Right lobe of liver (tissue), 4 donors: Measurements from ENCODE around the gene MACF1.

Experiments used
- POLR2A ChIP-seq: fragments of 450-650 bp; IDR thresholded peaks from one replicate; pipeline ENCODE4 v1.6.1; 2017; ENCODE audit warnings: antibody characterized with exemption, mild to moderate bottlenecking
- TF ChIP-seq, protein P1 (sequence below), 4 donors: fragments of 200-600 bp in 3 of 4; fragments of 450-650 bp in 1 of 4; IDR thresholded peaks; one replicate each; pipeline versions ENCODE4 v1.5.1 to v1.8.0; 2016 to 2022; ENCODE audit warnings: antibody characterized with exemption in 4 of 4, mild to moderate bottlenecking in 2 of 4
- donor health status: DM: no; HTN: no; CAD: no.
- donor health status: DM: no; HTN: no; CAD: no.
- donor health status: DM: no; HTN: yes; CAD: no.

DNA sequence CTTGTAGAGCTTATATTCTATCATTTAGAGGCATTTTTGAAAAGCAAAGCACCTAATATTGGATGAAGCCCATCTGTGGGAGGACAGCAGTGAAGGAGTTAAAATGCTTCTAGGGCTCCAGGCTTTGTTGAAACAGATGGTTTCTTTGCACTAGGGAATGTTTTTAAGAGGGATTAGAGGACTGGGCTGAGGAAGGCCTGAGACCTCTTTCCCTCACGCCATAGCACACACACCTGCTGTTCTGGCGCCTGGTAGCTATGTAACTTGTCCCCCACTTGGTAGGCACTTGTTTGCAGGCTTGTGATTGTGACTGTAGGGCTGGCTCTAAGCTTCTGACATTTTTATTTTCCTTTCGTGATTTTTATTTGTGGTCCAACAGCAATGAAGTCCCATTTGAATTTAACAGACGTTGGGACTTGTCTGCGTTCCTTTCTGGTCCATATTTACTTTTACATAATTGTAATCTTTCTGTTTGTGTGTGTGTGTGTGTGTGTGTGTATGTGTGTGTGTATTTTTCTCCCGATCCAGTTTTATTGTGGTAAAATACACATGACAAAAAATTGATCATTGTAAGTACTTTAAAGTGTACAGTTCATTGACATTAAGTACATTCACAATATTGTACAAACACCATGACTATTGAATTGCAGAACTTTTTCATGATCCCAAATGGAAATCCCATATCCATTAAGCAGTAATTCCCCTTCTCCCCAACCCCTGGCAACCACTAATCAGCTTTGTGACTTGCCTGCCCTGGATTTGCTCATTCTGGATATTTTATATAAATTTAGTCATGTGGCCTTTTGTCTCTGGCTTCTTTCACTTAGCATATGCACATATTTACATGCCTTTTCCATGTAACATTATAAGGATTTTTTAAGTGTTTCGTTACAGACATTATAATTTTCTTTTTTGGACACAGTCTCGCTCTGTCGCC lies 33.5 kb upstream of the MACF1 start:
- TF ChIP-seq, protein P1, sequence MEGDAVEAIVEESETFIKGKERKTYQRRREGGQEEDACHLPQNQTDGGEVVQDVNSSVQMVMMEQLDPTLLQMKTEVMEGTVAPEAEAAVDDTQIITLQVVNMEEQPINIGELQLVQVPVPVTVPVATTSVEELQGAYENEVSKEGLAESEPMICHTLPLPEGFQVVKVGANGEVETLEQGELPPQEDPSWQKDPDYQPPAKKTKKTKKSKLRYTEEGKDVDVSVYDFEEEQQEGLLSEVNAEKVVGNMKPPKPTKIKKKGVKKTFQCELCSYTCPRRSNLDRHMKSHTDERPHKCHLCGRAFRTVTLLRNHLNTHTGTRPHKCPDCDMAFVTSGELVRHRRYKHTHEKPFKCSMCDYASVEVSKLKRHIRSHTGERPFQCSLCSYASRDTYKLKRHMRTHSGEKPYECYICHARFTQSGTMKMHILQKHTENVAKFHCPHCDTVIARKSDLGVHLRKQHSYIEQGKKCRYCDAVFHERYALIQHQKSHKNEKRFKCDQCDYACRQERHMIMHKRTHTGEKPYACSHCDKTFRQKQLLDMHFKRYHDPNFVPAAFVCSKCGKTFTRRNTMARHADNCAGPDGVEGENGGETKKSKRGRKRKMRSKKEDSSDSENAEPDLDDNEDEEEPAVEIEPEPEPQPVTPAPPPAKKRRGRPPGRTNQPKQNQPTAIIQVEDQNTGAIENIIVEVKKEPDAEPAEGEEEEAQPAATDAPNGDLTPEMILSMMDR (IDR thresholded peaks at IDR 0.05) = no peak
- no peak for TF ChIP-seq POLR2A
